WTC11 (cell line): ENCODE data around the gene PICK1.

ENCODE experiments used
- CBFB ChIP-seq: sonication (generic); formaldehyde crosslinking; IDR thresholded peaks from 2 replicates; pipeline ENCODE4 v1.8.1; 2022; ENCODE audit warnings: mild to moderate bottlenecking, low read depth, missing genetic modification reagents
- CREB1 ChIP-seq: sonication (generic); formaldehyde crosslinking; IDR thresholded peaks from 2 replicates; pipeline ENCODE4 v1.8.0; 2023; ENCODE audit warnings: mild to moderate bottlenecking, missing genetic modification reagents
- E2F1 ChIP-seq: sonication (generic); formaldehyde crosslinking; IDR thresholded peaks from 2 replicates; pipeline ENCODE4 v1.8.0; 2022; ENCODE audit warnings: mild to moderate bottlenecking, missing genetic modification reagents
- SP1 ChIP-seq: sonication (generic); formaldehyde crosslinking; conservative IDR thresholded peaks from 2 replicates; pipeline ENCODE4 v1.8.1; 2022; ENCODE audit warnings: missing genetic modification reagents
- ZNF232 ChIP-seq: sonication (generic); formaldehyde crosslinking; IDR thresholded peaks from 2 replicates; pipeline ENCODE4 v1.8.0; 2022; ENCODE audit warnings: mild to moderate bottlenecking, missing genetic modification reagents
- TF ChIP-seq, protein P1 (sequence below): fragments of 200-600 bp; IDR thresholded peaks from 2 replicates; pipeline ENCODE4 v1.8.0; 2022; ENCODE audit warnings: antibody characterized with exemption

GRCh38 chr22:38124236-38124974 lies 67.2 kb downstream of the PICK1 start:
- TF ChIP-seq, protein P1, sequence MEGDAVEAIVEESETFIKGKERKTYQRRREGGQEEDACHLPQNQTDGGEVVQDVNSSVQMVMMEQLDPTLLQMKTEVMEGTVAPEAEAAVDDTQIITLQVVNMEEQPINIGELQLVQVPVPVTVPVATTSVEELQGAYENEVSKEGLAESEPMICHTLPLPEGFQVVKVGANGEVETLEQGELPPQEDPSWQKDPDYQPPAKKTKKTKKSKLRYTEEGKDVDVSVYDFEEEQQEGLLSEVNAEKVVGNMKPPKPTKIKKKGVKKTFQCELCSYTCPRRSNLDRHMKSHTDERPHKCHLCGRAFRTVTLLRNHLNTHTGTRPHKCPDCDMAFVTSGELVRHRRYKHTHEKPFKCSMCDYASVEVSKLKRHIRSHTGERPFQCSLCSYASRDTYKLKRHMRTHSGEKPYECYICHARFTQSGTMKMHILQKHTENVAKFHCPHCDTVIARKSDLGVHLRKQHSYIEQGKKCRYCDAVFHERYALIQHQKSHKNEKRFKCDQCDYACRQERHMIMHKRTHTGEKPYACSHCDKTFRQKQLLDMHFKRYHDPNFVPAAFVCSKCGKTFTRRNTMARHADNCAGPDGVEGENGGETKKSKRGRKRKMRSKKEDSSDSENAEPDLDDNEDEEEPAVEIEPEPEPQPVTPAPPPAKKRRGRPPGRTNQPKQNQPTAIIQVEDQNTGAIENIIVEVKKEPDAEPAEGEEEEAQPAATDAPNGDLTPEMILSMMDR: no peak
- TF ChIP-seq CREB1 (no peak), ZNF232 (CRISPR knock-in tag) (no peak), E2F1 (CRISPR knock-in tag) (no peak), SP1 (no peak), CBFB (CRISPR knock-in tag) (no peak)
